Osteoblast (primary cell): Measurements from ENCODE around the gene TBC1D8. TPM values are rescaled to one million over a fixed set of nuclear protein-coding genes. Genes with fewer than 3 reads are reported as not detected.

Experiments used
- DNase-seq: peaks from one replicate; pipeline ENCODE4 v3.0.0; 2011; ENCODE audit warnings: low spot score, mixed read lengths; ENCODE audit not compliant: insufficient read length; ENCODE audit errors: missing footprints
- H2AFZ ChIP-seq: 2 replicates; pipeline ENCODE4 v1.6.0; 2011; ENCODE audit warnings: mild to moderate bottlenecking, low read length
- H3K27ac ChIP-seq: 2 replicates; pipeline ENCODE4 v1.5.1; 2011; ENCODE audit warnings: mild to moderate bottlenecking, low read depth, low read length, moderate library complexity
- H3K27me3 ChIP-seq: 2 replicates; pipeline ENCODE4 v1.6.0; 2012; ENCODE audit warnings: mild to moderate bottlenecking, control low read depth, inconsistent platforms, low read length, moderate library complexity; ENCODE audit not compliant: insufficient read depth
- H3K36me3 ChIP-seq: 2 replicates; pipeline ENCODE4 v1.5.1; 2011; ENCODE audit warnings: mild to moderate bottlenecking, low read length, control low read depth, moderate library complexity; ENCODE audit not compliant: insufficient read depth
- H3K4me1 ChIP-seq: 2 replicates; pipeline ENCODE4 v1.5.1; 2011; ENCODE audit warnings: mild to moderate bottlenecking, low read length, control low read depth, moderate library complexity; ENCODE audit not compliant: insufficient read depth
- H3K4me2 ChIP-seq: 2 replicates; pipeline ENCODE4 v1.6.0; 2011; ENCODE audit warnings: mild to moderate bottlenecking, low read length; ENCODE audit not compliant: insufficient read depth
- H3K4me3 ChIP-seq: fragments of 200-600 bp; sonication (generic); 3 replicates; pipeline ENCODE4 v1.5.1; 2012; ENCODE audit warnings: mild to moderate bottlenecking, low read length, inconsistent platforms; ENCODE audit not compliant: insufficient read depth
- H3K79me2 ChIP-seq: 2 replicates; pipeline ENCODE4 v1.6.0; 2012; ENCODE audit warnings: mild to moderate bottlenecking, low read length, control low read depth, inconsistent platforms; ENCODE audit not compliant: insufficient read depth
- H3K9me3 ChIP-seq: 2 replicates; pipeline ENCODE4 v1.5.1; 2011; ENCODE audit warnings: low read depth, low read length, control low read depth
- H4K20me1 ChIP-seq: 2 replicates; pipeline ENCODE4 v1.6.0; 2012; ENCODE audit warnings: mild to moderate bottlenecking, low read length, control low read depth; ENCODE audit not compliant: insufficient read depth
- total RNA-seq: library from RNA; depleted of rRNA; stranded (reverse); fragments of >200 nt; gene quantifications from 2 replicates; pipeline ENCODE4 v1.2.3, GENCODE V29; 2012
- TF ChIP-seq, protein P1 (sequence below): IDR thresholded peaks from 2 replicates; pipeline ENCODE4 v1.5.1; 2011; ENCODE audit warnings: mild to moderate bottlenecking, low read depth, low read length, moderate library complexity; ENCODE audit errors: extremely low read depth

Gene TBC1D8
- total RNA-seq, 1 donor, result 13.4 TPM

DNA sequence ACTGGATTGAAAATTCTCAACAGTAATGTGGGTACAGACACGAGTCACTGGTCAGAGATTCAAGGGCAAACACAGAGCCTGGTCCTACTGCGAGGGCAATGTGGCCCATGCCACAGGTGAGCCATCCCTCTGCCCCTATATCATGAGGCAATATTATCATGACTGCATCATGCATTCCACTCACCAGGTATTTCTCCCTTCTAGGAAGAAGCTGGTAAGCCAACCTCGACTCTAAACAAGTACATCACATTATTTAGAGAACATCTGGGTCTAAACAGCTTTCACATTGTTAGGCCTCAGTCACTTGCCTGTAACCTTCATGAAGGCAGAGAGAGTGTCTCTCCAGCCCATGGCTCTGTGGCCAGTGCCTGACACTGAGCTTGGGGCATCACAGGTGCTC lies 163.6 kb downstream of the TBC1D8 start:
- Histone ChIP-seq H3K79me2 (no peaks in the 10 kb centered on the region), H3K4me3 (no peak overlapping the region), H3K36me3 (no peaks in the 10 kb centered on the region), H3K27ac (no peak overlapping the region), H3K27me3 (no peaks in the 10 kb centered on the region), H2AFZ (no peak overlapping the region), H3K4me2 (no peak overlapping the region), H3K4me1 (no peaks in the 10 kb centered on the region), H3K9me3 (no peaks in the 10 kb centered on the region), H4K20me1 (no peaks in the 10 kb centered on the region)
- TF ChIP-seq, protein P1, sequence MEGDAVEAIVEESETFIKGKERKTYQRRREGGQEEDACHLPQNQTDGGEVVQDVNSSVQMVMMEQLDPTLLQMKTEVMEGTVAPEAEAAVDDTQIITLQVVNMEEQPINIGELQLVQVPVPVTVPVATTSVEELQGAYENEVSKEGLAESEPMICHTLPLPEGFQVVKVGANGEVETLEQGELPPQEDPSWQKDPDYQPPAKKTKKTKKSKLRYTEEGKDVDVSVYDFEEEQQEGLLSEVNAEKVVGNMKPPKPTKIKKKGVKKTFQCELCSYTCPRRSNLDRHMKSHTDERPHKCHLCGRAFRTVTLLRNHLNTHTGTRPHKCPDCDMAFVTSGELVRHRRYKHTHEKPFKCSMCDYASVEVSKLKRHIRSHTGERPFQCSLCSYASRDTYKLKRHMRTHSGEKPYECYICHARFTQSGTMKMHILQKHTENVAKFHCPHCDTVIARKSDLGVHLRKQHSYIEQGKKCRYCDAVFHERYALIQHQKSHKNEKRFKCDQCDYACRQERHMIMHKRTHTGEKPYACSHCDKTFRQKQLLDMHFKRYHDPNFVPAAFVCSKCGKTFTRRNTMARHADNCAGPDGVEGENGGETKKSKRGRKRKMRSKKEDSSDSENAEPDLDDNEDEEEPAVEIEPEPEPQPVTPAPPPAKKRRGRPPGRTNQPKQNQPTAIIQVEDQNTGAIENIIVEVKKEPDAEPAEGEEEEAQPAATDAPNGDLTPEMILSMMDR, result no peak
- peak; percentile 58 for DNase-seq

DNA sequence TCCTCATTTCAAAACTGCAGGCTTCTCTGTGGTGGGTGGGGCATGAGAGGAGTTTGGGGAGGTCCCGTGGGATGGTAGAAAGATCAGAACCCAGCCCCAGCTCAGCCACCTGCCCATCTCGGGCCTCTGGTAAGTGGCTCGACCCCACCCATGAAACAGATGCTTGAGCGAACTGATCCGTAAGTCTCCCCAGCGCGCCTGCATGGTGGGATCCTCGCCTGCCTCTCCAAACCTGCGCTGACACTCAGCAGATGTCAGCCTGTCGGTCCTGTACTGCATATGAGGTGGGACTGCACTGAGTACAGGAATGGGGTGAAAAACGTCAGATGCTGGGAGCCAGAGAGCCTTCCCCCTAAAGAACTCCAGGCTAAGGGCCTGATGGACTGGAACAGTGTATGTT lies 165.0 kb downstream of the TBC1D8 start:
- no peak overlapping the region for H2AFZ ChIP-seq
- H3K27ac ChIP-seq, result no peak overlapping the region
- H3K4me2 ChIP-seq, result no peak overlapping the region
- no peaks in the 10 kb centered on the region for H3K36me3 ChIP-seq
- TF ChIP-seq, protein P1, result no peak
- no peaks in the 10 kb centered on the region for H3K79me2 ChIP-seq
- no peak for DNase-seq
- no peaks in the 10 kb centered on the region for H4K20me1 ChIP-seq
- no peak overlapping the region for H3K4me3 ChIP-seq
- no peaks in the 10 kb centered on the region for H3K4me1 ChIP-seq
- no peaks in the 10 kb centered on the region for H3K9me3 ChIP-seq
- no peaks in the 10 kb centered on the region for H3K27me3 ChIP-seq

DNA sequence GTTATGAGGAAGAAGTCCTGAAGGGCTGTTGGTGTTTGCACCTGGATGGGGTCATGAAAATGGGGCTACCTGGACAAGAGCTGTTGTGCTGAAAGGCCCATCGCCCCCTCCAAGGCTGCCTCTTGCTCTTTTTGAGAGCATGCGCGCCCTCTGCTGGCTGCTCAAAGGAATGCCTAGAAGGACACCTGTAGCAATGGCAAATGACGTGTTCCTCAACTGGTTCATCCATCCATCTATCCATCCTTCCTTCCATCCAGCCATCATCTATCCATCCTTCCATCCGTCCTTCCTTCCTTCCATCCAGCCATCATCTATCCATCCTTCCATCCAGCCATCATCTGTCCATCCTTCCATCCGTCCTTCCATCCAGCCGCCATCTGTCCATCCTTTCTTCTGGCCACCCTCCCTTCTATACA lies 166.3 kb downstream of the TBC1D8 start:
- Histone ChIP-seq H3K36me3 (no peaks in the 10 kb centered on the region), H3K9me3 (no peaks in the 10 kb centered on the region), H3K79me2 (no peaks in the 10 kb centered on the region), H2AFZ (no peak overlapping the region), H4K20me1 (no peaks in the 10 kb centered on the region), H3K4me1 (no peaks in the 10 kb centered on the region), H3K27ac (no peak overlapping the region), H3K4me2 (no peak overlapping the region), H3K4me3 (no peak overlapping the region), H3K27me3 (no peaks in the 10 kb centered on the region)
- TF ChIP-seq, protein P1, result peak; percentile 96
- DNase-seq, result peak; percentile 91

DNA sequence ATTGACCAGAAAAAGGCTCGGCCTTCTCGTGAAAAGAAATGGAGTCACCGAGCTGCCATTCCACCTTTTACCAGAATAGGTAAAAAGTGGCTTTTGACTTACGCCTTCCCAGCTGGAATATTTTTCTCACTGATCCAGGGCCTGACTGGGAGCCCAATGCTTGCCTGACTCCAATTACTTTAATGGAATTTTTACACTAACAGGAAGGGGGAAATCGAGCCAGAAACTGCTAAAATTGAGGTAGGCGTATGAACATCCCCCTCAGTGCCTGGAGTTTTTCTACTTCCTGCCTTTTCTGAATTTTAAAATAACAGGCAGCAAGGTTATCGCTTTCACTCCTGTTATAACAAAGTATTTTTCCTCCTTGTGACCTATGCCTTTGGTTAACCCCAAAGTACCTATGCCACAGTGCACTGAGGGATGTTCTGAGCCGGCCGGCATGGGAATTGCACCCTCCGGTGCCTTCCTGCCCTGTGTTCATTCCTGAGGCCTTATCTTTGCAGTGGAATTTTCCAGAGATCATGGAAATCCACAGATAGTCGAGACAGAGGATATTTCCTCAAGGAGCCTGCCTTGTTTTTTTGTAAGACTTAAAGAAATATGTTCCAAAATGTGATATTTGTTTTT lies 167.4 kb downstream of the TBC1D8 start:
- no peak overlapping the region for H3K4me2 ChIP-seq

More for the DNA sequence above, 167.4 kb downstream of the TBC1D8 start:
- Histone ChIP-seq H3K4me3 (no peak overlapping the region), H3K9me3 (no peaks in the 10 kb centered on the region), H3K36me3 (no peaks in the 10 kb centered on the region), H3K27ac (no peak overlapping the region), H3K27me3 (no peaks in the 10 kb centered on the region), H3K79me2 (no peaks in the 10 kb centered on the region), H2AFZ (no peak overlapping the region), H4K20me1 (no peaks in the 10 kb centered on the region), H3K4me1 (peaks cover 3% of the 10 kb centered on the region)
- DNase-seq, result no peak
- TF ChIP-seq, protein P1, result no peak
